PC-9 (cell line): ENCODE results near the gene LEMD3.

Experiments
- CTCF ChIP-seq: fragments of 200-600 bp; sonication (generic); conservative IDR thresholded peaks from 2 replicates; pipeline ENCODE4 v1.6.1; 2017; ENCODE audit warnings: mixed run types, antibody characterized with exemption, mild to moderate bottlenecking, moderate library complexity
- EZH2 ChIP-seq: fragments of 200-600 bp; sonication (generic); IDR thresholded peaks from 2 replicates; pipeline ENCODE4 v1.8.0; 2017; ENCODE audit warnings: antibody characterized with exemption, low read depth

- no peak for TF ChIP-seq EZH2
- TF ChIP-seq CTCF = no peak
These were observed at the start of gene LEMD3 for GRCh38 chr12:65169320-65170208.
